ENCODE data around the gene CSMD2.
A peak's percentile ranks its signal among the peaks of the same experiment; 100 is the strongest.

CSMD2 gene

GRCh38 chr1:33500547-33500946 is 664.5 kb downstream of the CSMD2 start:
- Mint-ChIP-seq H3K9me3 (peaks cover 19% of the 10 kb centered on the region), H3K4me1 (no peaks in the 10 kb centered on the region)

GRCh38 chr1:33497410-33497809 is 667.6 kb downstream of the CSMD2 start:
- peaks cover 38% of the 10 kb centered on the region for H3K36me3 Mint-ChIP-seq (ENCODE audit: low read depth)
- DNase-seq (no peak), ATAC-seq (no peak)
- peaks cover 41% of the 10 kb centered on the region for H3K9me3 Mint-ChIP-seq
- no peaks in the 10 kb centered on the region for H3K27me3 Mint-ChIP-seq
- H3K4me1 Mint-ChIP-seq: no peaks in the 10 kb centered on the region
- no peak overlapping the region for H3K4me3 Mint-ChIP-seq
- no peak overlapping the region for H3K27ac Mint-ChIP-seq

More at GRCh38 chr1:33500547-33500946, 664.5 kb downstream of the CSMD2 start:
- ATAC-seq (no peak), DNase-seq (no peak)
- Mint-ChIP-seq H3K4me3 (no peak overlapping the region), H3K27ac (no peak overlapping the region), H3K27me3 (no peaks in the 10 kb centered on the region), H3K36me3 (ENCODE audit: low read depth) (peaks cover 12% of the 10 kb centered on the region)

GRCh38 chr1:33494929-33495328 is 670.1 kb downstream of the CSMD2 start:
- ATAC-seq (no peak), DNase-seq (no peak)
- Mint-ChIP-seq H3K27ac (no peak overlapping the region), H3K4me1 (no peaks in the 10 kb centered on the region), H3K36me3 (ENCODE audit: low read depth) (peaks cover 59% of the 10 kb centered on the region), H3K27me3 (no peaks in the 10 kb centered on the region), H3K9me3 (peaks cover 46% of the 10 kb centered on the region), H3K4me3 (no peak overlapping the region)

DNA sequence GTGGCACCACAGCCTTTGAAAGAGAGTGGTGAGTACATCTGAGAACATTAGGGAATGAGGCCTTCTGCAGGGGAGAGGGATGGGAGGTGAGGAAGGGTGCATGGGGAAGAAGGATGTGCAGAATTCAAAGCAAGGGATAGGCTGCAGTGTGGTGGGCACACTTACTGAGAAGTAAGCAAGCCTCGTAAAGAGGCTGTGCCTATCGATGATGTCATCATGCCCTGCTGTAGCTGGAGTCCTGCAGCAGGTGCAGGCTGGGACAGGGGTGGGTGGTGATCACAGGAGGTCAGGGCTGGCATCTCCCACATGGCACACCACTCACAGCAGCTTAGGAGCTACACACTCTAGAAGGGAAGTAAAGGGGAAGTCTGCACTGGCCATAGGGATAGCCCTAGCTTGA is 676.4 kb downstream of the CSMD2 start:
- no peak for DNase-seq
- ATAC-seq: no peak
- Mint-ChIP-seq H3K4me1 (no peaks in the 10 kb centered on the region), H3K9me3 (peaks cover 24% of the 10 kb centered on the region), H3K27ac (no peak overlapping the region), H3K4me3 (no peak overlapping the region), H3K36me3 (ENCODE audit: low read depth) (peaks cover 63% of the 10 kb centered on the region), H3K27me3 (no peaks in the 10 kb centered on the region)

GRCh38 chr1:33482412-33482811 is 682.6 kb downstream of the CSMD2 start:
- ATAC-seq: no peak
- Mint-ChIP-seq H3K4me3 (no peak overlapping the region), H3K4me1 (no peaks in the 10 kb centered on the region), H3K27ac (no peak overlapping the region), H3K36me3 (ENCODE audit: low read depth) (peaks cover 32% of the 10 kb centered on the region), H3K9me3 (peaks cover 15% of the 10 kb centered on the region), H3K27me3 (no peaks in the 10 kb centered on the region)
- DNase-seq: no peak

DNA sequence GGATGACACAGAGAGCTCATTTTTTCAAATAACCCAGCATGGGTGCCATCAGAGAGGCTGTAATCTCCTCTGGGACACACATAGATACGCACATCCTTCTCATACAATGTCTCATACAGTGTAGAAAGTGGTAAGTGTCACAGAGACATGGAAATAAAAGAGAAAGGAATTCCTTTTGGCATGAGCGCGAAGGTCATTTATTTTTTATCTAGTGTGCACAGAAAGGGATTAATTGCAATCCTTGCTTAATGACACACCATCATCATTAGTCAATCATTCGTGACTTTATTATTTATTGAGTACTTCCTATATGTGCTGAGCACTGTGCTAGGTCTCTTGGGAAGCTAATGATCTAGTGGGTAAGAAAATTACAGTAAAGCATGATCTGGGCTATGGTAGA is 687.6 kb downstream of the CSMD2 start:
- peaks cover 2% of the 10 kb centered on the region for H3K36me3 Mint-ChIP-seq (ENCODE audit: low read depth)
- no peak overlapping the region for H3K27ac Mint-ChIP-seq
- H3K9me3 Mint-ChIP-seq: no peaks in the 10 kb centered on the region
- H3K27me3 Mint-ChIP-seq: no peaks in the 10 kb centered on the region
- no peak for DNase-seq
- no peak for ATAC-seq
- no peak overlapping the region for H3K4me3 Mint-ChIP-seq
- peaks cover 6% of the 10 kb centered on the region for H3K4me1 Mint-ChIP-seq

DNA sequence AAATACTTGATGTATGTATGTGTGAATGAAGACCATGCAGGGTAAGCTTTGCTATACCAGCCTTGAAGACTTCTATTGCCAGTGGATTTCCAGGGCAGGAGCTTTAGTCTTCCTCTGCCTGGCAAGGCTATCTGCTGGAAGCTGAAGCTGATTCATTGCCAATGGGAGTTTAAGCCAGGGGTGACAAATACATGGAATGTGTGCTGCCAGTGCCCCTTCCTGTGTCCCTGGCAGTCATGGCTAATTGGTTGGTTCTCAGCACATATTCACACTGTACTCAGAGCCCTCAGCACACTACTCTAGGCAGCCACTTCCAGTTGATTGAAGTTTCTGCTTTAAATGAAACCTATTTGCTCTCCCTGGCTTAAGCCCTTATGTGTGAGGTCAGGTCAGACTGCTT is 691.1 kb downstream of the CSMD2 start:
- Mint-ChIP-seq H3K4me1 (peaks cover 23% of the 10 kb centered on the region), H3K9me3 (no peaks in the 10 kb centered on the region), H3K36me3 (ENCODE audit: low read depth) (no peaks in the 10 kb centered on the region), H3K27me3 (no peaks in the 10 kb centered on the region), H3K4me3 (peak overlapping the region; percentile 77), H3K27ac (no peak overlapping the region)
- ATAC-seq: no peak
- no peak for DNase-seq

GRCh38 chr1:33472269-33472980 is 692.6 kb downstream of the CSMD2 start, which contains the start of gene ZSCAN20:
Gene ZSCAN20, plus strand, starts transcription at chr1:33472645. Its CDS starts 6,644 bp downstream, at chr1:33479289.
- peak within 1 kb of the TSS; percentile 77 for H3K4me3 Mint-ChIP-seq
- no peaks in the 10 kb centered on the region for H3K27me3 Mint-ChIP-seq
- H3K4me1 Mint-ChIP-seq: peaks cover 23% of the 10 kb centered on the region
- peak; percentile 95 for ATAC-seq
- no peaks in the 10 kb centered on the region for H3K36me3 Mint-ChIP-seq (ENCODE audit: low read depth)
- no peaks in the 10 kb centered on the region for H3K9me3 Mint-ChIP-seq
- peak; percentile 89 for DNase-seq
- peak within 1 kb of the TSS; percentile 76 for H3K27ac Mint-ChIP-seq

- Mint-ChIP-seq H3K27me3 (no peaks in the 10 kb centered on the region), H3K9me3 (no peaks in the 10 kb centered on the region), H3K27ac (no peak overlapping the region), H3K4me3 (peak overlapping the region; percentile 38), H3K36me3 (ENCODE audit: low read depth) (no peaks in the 10 kb centered on the region), H3K4me1 (peaks cover 23% of the 10 kb centered on the region)
- DNase-seq: no peak
- ATAC-seq: no peak
Observed at GRCh38 chr1:33471416-33471815, 693.6 kb downstream of the CSMD2 start.

DNA sequence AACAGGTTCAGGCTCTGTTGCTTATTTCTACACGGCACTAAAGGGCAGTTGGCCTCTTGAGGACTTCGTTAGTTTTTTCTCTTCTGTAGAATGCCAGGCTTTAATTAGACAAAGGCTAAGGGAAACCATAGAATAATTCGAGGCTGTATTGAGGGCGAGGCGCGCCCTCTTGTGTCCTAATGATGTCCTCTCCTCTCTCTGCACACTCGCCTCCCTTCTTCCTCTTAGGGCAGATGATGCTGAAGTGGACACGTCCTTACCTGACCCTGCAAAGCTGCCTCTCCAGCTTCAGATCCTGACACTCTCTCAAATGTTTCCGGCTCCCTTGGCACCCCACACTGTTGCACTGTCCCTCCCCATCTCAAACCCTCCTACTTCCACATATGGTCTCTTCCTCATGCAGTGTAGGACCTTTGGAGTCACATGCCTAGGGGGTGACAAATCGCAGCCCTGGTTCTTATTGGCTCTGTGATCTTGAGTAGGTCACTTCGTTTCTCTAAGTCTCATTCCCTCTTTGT is 694.5 kb downstream of the CSMD2 start:
- ATAC-seq (peak; percentile 56), DNase-seq (peak; percentile 61)
- Mint-ChIP-seq H3K36me3 (ENCODE audit: low read depth) (no peaks in the 10 kb centered on the region), H3K4me3 (peak overlapping the region; percentile 7), H3K27ac (no peak overlapping the region), H3K9me3 (no peaks in the 10 kb centered on the region), H3K27me3 (no peaks in the 10 kb centered on the region), H3K4me1 (peaks cover 23% of the 10 kb centered on the region)

GRCh38 chr1:33469691-33470090 is 695.3 kb downstream of the CSMD2 start:
- no peaks in the 10 kb centered on the region for H3K9me3 Mint-ChIP-seq
- no peaks in the 10 kb centered on the region for H3K27me3 Mint-ChIP-seq
- no peaks in the 10 kb centered on the region for H3K36me3 Mint-ChIP-seq (ENCODE audit: low read depth)
- ATAC-seq (no peak), DNase-seq (no peak)
- peaks cover 23% of the 10 kb centered on the region for H3K4me1 Mint-ChIP-seq
- no peak overlapping the region for H3K4me3 Mint-ChIP-seq
- H3K27ac Mint-ChIP-seq: no peak overlapping the region

DNA sequence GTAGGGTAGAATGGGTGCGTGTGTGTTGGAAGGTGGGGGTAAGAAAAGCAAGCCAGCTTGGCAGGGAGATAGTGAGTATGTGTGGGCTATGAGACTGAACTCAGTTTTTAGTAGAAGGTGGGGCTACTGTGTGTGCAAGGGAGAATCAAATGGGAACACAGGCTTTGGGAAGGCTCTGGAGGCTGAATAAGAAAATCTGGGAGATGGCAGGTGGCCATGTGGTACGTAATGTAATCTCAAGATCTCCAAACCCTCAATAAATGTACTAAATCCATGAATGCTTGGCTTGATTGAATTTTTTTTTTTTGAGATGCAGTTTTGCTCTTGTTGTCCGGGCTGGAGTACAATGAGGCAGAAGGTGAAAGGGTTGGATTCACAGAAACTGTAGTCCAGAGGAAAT is 696.1 kb downstream of the CSMD2 start:
- ATAC-seq: no peak
- H3K27ac Mint-ChIP-seq: no peak overlapping the region
- no peak overlapping the region for H3K4me3 Mint-ChIP-seq
- DNase-seq: no peak
- no peaks in the 10 kb centered on the region for H3K36me3 Mint-ChIP-seq (ENCODE audit: low read depth)
- no peaks in the 10 kb centered on the region for H3K9me3 Mint-ChIP-seq
- H3K27me3 Mint-ChIP-seq: no peaks in the 10 kb centered on the region
- H3K4me1 Mint-ChIP-seq: peaks cover 23% of the 10 kb centered on the region

GRCh38 chr1:33468531-33468930 is 696.5 kb downstream of the CSMD2 start:
- H3K27me3 Mint-ChIP-seq: no peaks in the 10 kb centered on the region
- no peak overlapping the region for H3K27ac Mint-ChIP-seq
- H3K36me3 Mint-ChIP-seq (ENCODE audit: low read depth): no peaks in the 10 kb centered on the region
- H3K9me3 Mint-ChIP-seq: no peaks in the 10 kb centered on the region
- peaks cover 22% of the 10 kb centered on the region for H3K4me1 Mint-ChIP-seq
- DNase-seq: no peak
- H3K4me3 Mint-ChIP-seq: no peak overlapping the region
- no peak for ATAC-seq

GRCh38 chr1:33468011-33468410 is 697.0 kb downstream of the CSMD2 start:
- no peak for DNase-seq
- no peaks in the 10 kb centered on the region for H3K27me3 Mint-ChIP-seq
- H3K36me3 Mint-ChIP-seq (ENCODE audit: low read depth): no peaks in the 10 kb centered on the region
- no peak overlapping the region for H3K27ac Mint-ChIP-seq
- no peaks in the 10 kb centered on the region for H3K9me3 Mint-ChIP-seq
- no peak for ATAC-seq
- H3K4me3 Mint-ChIP-seq: no peak overlapping the region
- peaks cover 18% of the 10 kb centered on the region for H3K4me1 Mint-ChIP-seq

DNA sequence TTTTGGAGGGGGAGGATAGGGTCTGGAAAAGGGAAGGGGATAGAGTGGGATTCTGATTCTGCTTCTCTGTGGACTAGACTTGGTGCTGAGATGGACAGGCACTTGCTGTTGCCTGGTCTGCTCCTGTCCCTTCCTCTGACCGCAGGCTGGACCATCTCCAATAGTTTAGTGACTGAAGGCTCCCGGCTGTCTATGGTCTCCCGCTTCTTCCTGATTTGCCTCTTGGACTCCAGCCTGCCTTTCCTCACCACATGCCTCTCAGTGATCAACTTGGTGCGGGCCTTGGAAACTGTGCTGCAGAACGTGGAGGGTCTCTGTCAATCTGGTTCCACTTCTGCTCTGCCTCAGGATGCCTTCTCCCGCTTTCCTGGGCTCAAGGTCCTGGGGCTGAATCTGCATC is 698.9 kb downstream of the CSMD2 start:
- Mint-ChIP-seq H3K9me3 (no peaks in the 10 kb centered on the region), H3K27ac (no peak overlapping the region), H3K27me3 (no peaks in the 10 kb centered on the region), H3K4me1 (peaks cover 10% of the 10 kb centered on the region), H3K36me3 (ENCODE audit: low read depth) (no peaks in the 10 kb centered on the region), H3K4me3 (no peak overlapping the region)
- DNase-seq (no peak), ATAC-seq (no peak)
